GM23248 (cell line): ENCODE measurements around the gene RNF31. TPM values are rescaled to one million over a fixed set of nuclear protein-coding genes. Genes with fewer than 3 reads are reported as not detected.

ENCODE experiments used
- DNase-seq: peaks from one replicate; pipeline ENCODE4 v3.0.0-alpha.2; 2015
- H2AFZ ChIP-seq: fragments of 200-600 bp; sonication (generic); 2 replicates; pipeline ENCODE4 v1.6.1; 2016; ENCODE audit warnings: antibody characterized with exemption
- H3F3A ChIP-seq: fragments of 200-600 bp; sonication (generic); 2 replicates; pipeline ENCODE4 v1.6.1; 2016; ENCODE audit warnings: mild to moderate bottlenecking, antibody characterized with exemption, mixed run types; ENCODE audit not compliant: insufficient read depth
- H3K27ac ChIP-seq: fragments of 200-600 bp; sonication (generic); 2 replicates; pipeline ENCODE4 v1.5.1; 2016; ENCODE audit warnings: mild to moderate bottlenecking
- H3K27me3 ChIP-seq: fragments of 200-600 bp; sonication (generic); replicated peaks from 2 replicates; pipeline ENCODE4 v1.6.1; 2016; ENCODE audit warnings: mild to moderate bottlenecking; ENCODE audit not compliant: insufficient read depth
- H3K36me3 ChIP-seq: fragments of 200-600 bp; sonication (generic); 2 replicates; pipeline ENCODE4 v1.6.1; 2016; ENCODE audit warnings: low read depth, mild to moderate bottlenecking
- H3K4me1 ChIP-seq: fragments of 200-600 bp; sonication (generic); 2 replicates; pipeline ENCODE4 v1.6.1; 2016; ENCODE audit warnings: mild to moderate bottlenecking; ENCODE audit not compliant: insufficient read depth
- H3K4me2 ChIP-seq: fragments of 200-600 bp; sonication (generic); one replicate; pipeline ENCODE4 v1.6.1; 2016; ENCODE audit warnings: mild to moderate bottlenecking; ENCODE audit not compliant: unreplicated experiment
- H3K4me3 ChIP-seq: fragments of 200-600 bp; sonication (generic); 2 replicates; pipeline ENCODE4 v1.5.1; 2016; ENCODE audit warnings: mild to moderate bottlenecking
- H3K79me2 ChIP-seq: fragments of 200-600 bp; sonication (generic); 2 replicates; pipeline ENCODE4 v1.6.1; 2016; ENCODE audit warnings: mild to moderate bottlenecking; ENCODE audit not compliant: insufficient read depth
- H3K9ac ChIP-seq: fragments of 200-600 bp; sonication (generic); 2 replicates; pipeline ENCODE4 v1.6.1; 2016; ENCODE audit warnings: mild to moderate bottlenecking
- H3K9me2 ChIP-seq: fragments of 200-600 bp; sonication (generic); 2 replicates; pipeline ENCODE4 v1.6.1; 2016; ENCODE audit warnings: mixed run types, mild to moderate bottlenecking, moderate library complexity; ENCODE audit not compliant: insufficient read depth
- H3K9me3 ChIP-seq: fragments of 200-600 bp; sonication (generic); one replicate; pipeline ENCODE4 v1.6.1; 2017; ENCODE audit warnings: low read depth
- H4K20me1 ChIP-seq: fragments of 200-600 bp; sonication (generic); 2 replicates; pipeline ENCODE4 v1.6.0; 2016; ENCODE audit not compliant: insufficient read depth
- EZH2 ChIP-seq: fragments of 200-600 bp; sonication (generic); IDR thresholded peaks from 2 replicates; pipeline ENCODE4 v1.6.1; 2018; ENCODE audit warnings: antibody characterized with exemption, mild to moderate bottlenecking; ENCODE audit not compliant: insufficient read depth, poor library complexity, severe bottlenecking
- EZH2phosphoT487 ChIP-seq: fragments of 200-600 bp; sonication (generic); IDR thresholded peaks from 2 replicates; pipeline ENCODE4 v1.6.1; 2018; ENCODE audit warnings: antibody characterized with exemption, moderate library complexity, mild to moderate bottlenecking, low read depth; ENCODE audit not compliant: insufficient read depth
- WGBS, 2 experiments: methylation state at CpG; one replicate each; pipeline ENCODE4 v1.1.6; 2015 to 2017; ENCODE audit warnings: low lambda C conversion rate in 2 of 2, low coverage in 1 of 2; ENCODE audit errors: missing lambda C conversion rate in 2 of 2; 5-methylcytosine and 5-hydroxymethylcytosine counted together
- in situ Hi-C: fragments of 300-500 bp; cut with MboI; formaldehyde crosslinking; loops from 2 replicates; pipeline ENCODE4 v1.15.0; 2020
- polyA plus RNA-seq: library from polyadenylated mRNA; unstranded; fragments of >200 nt; fragmentation: Nextera tagmentation; extraction: Ambion mirVana; gene quantifications from 2 replicates; pipeline ENCODE4 v1.2.1, GENCODE V29; 2016
- total RNA-seq: library from RNA; depleted of rRNA; stranded (reverse); fragments of >200 nt; shearing (Covaris generic); gene quantifications from 2 replicates; pipeline ENCODE4 v1.2.3, GENCODE V29; 2014

The RNF31 gene
- total and polyA plus RNA-seq, 2 experiments from 2014 or later: 29.4 to 40.3 TPM

DNA sequence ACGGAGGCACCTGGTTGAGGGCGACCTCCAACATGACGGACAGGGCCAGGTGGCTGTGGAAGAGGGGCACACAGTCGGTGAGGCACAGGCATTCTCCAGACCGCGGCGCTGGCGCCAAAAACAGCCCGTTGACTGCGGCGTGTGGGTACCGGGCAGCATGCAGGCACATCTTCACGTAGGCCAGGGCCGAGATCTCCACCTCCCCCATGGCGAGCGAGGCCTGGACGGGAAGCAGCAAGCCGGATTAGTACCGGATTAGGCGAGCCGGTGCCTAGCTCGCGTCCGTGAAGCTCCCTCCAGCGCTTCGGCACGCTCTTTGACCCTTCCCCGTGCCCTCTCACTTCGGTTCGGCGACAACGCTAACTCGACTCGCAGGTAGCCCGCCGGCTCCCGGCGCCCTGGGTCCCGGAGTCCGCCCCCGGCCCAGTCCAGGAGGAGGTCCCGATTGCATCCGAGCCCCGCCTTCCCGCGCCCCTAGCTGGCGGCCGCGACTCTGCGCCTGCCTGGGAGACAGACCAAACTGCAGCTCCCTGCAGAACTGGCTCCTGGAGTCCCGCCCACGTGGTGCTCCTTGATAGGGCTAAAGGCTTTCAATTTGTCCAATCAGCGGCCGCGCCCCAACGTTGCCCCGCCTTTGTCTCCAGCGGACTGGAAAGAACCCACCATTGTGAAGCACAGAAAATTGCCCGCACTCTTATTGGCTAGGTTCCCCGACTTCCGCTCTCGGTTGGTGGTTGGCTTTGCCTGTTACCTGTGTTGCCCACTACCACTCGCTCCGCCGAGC is 6.0 kb upstream of the RNF31 start, which contains the start of gene EMC9:
EMC9 (minus strand) TSS at position 495 of the 784 bp plus-strand sequence; CDS start at position 208, 287 bp downstream.
- in situ Hi-C loops: no loop called here
- peaks cover 43% of the 10 kb centered on the region for H3K4me1 ChIP-seq
- no peaks in the 10 kb centered on the region for H3K9me3 ChIP-seq
- H3F3A ChIP-seq: peaks cover 41% of the 10 kb centered on the region
- peak within 1 kb of the TSS; percentile 95 for H3K4me2 ChIP-seq
- peaks cover 12% of the 10 kb centered on the region; the same call in 1 of the 2 replicates for H3K36me3 ChIP-seq
- H4K20me1 ChIP-seq: no peaks in the 10 kb centered on the region
- no peaks in the 10 kb centered on the region for H3K27me3 ChIP-seq
- H3K27ac ChIP-seq: peak within 1 kb of the TSS; percentile 64
- peak; percentile 100 for DNase-seq
- H3K79me2 ChIP-seq: peaks cover 63% of the 10 kb centered on the region
- TF ChIP-seq EZH2 (no peak), EZH2phosphoT487 (no peak)
- no peaks in the 10 kb centered on the region for H3K9me2 ChIP-seq
- WGBS, 2 experiments: 0 to 2% methylated on average over 59 to 65 of the region's 65 CpGs
- H2AFZ ChIP-seq: peak within 1 kb of the TSS; percentile 85
- H3K4me3 ChIP-seq: peak within 1 kb of the TSS; percentile 93
- H3K9ac ChIP-seq: peak within 1 kb of the TSS; percentile 81

DNA sequence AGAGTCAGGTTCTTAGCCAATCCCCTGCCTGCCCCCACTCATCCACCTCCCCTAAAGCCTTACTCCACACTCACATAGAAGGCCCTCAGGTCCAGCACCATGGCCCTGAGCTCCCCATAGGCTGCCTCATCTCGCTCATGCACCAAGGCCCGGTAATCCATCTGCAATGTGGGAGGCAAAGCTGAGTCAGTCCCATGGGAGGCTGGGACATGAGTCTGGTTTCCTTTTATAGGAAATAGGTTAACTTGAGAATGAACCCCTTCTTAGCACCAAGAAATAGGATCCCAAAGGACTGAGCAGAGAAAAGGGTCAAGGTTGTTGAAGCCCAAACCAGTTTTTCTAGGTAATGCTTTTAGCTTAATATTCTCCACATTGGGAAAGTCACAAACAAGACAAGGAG is 3.8 kb upstream of the RNF31 start:
- DNase-seq: peak; percentile 87
- H3K4me1 ChIP-seq: peaks cover 46% of the 10 kb centered on the region
- no peak overlapping the region for H2AFZ ChIP-seq
- peaks cover 55% of the 10 kb centered on the region for H3K79me2 ChIP-seq
- H3K4me2 ChIP-seq: peak overlapping the region; percentile 52
- H3K9ac ChIP-seq: no peak overlapping the region
- H3K9me2 ChIP-seq: no peaks in the 10 kb centered on the region
- H3K4me3 ChIP-seq: no peak overlapping the region
- no peaks in the 10 kb centered on the region for H4K20me1 ChIP-seq
- no peaks in the 10 kb centered on the region for H3K27me3 ChIP-seq
- H3K36me3 ChIP-seq: peaks cover 6% of the 10 kb centered on the region; the same call in 1 of the 2 replicates
- TF ChIP-seq EZH2phosphoT487 (no peak), EZH2 (no peak)
- peak overlapping the region; percentile 37 for H3K27ac ChIP-seq
- no peaks in the 10 kb centered on the region for H3K9me3 ChIP-seq
- in situ Hi-C loops: no loop called here
- WGBS, 2 experiments: 8 to 14% methylated on average over 2 of the region's 2 CpGs
- peaks cover 41% of the 10 kb centered on the region for H3F3A ChIP-seq

DNA sequence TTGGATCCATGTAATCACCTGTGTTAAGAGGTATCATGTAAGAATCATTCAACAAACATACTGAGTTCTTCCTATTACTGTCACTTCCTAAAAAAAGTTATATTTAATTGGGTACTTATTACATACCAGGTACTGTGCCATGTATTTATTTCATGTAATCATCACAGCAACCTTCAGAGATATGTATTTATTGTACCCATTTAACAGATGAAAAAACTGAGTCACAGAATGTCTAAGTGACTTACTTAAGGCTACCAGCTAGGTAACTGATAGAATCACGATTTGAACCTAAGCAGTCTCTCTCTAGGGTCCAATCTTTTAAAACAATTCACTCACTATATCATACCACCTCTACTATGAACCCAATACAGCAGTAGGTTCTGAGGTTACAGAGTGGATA is 2.8 kb upstream of the RNF31 start:
- WGBS, 2 experiments: 96 to 100% methylated on average over 1 of the region's 1 CpG
- in situ Hi-C loops: no loop called here
- Histone ChIP-seq H3K36me3 (peaks cover 4% of the 10 kb centered on the region; the same call in 1 of the 2 replicates), H3K9ac (no peak overlapping the region), H3K9me2 (no peaks in the 10 kb centered on the region), H3K79me2 (peaks cover 55% of the 10 kb centered on the region), H3K4me1 (peaks cover 44% of the 10 kb centered on the region), H3F3A (peaks cover 41% of the 10 kb centered on the region), H3K9me3 (no peaks in the 10 kb centered on the region), H3K4me3 (no peak overlapping the region), H4K20me1 (no peaks in the 10 kb centered on the region), H3K27me3 (no peaks in the 10 kb centered on the region), H3K4me2 (no peak overlapping the region), H3K27ac (no peak overlapping the region), H2AFZ (no peak overlapping the region)
- DNase-seq: no peak
- no peak for TF ChIP-seq EZH2phosphoT487
- TF ChIP-seq EZH2: no peak

DNA sequence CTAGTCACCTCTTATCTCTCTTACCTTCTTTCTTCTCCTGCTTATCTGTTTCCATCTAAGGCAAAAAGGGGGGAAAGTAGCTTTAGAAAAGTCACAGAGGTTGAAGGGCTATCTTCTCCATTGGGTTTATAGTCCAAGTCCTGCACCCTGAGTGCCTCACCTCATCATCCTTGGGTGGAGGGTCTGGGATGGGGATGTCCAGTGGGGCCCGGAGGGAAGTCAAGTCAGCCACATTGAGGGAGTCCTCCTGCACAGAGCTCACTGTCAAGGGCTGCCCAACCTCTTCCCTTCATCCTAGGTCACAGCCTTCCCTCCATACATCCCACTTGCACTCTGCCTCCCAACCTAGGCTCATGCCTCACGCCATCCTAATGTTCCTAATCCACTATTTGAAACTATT is 2.1 kb upstream of the RNF31 start:
- no peaks in the 10 kb centered on the region for H3K27me3 ChIP-seq
- peak overlapping the region; percentile 79; the same call in 1 of the 2 replicates for H3K27ac ChIP-seq
- H4K20me1 ChIP-seq: no peaks in the 10 kb centered on the region
- peaks cover 8% of the 10 kb centered on the region; the same call in 1 of the 2 replicates for H3K36me3 ChIP-seq
- peaks cover 37% of the 10 kb centered on the region for H3K4me1 ChIP-seq
- peak overlapping the region; percentile 80 for H3K9ac ChIP-seq
- no peaks in the 10 kb centered on the region for H3K9me3 ChIP-seq
- peak overlapping the region; percentile 84 for H3K4me3 ChIP-seq
- TF ChIP-seq EZH2phosphoT487: no peak
- TF ChIP-seq EZH2: no peak
- H3K79me2 ChIP-seq: peaks cover 55% of the 10 kb centered on the region
- peak overlapping the region; percentile 83 for H3K4me2 ChIP-seq
- H3K9me2 ChIP-seq: no peaks in the 10 kb centered on the region
- 81 to 88% methylated on average over 2 of the region's 2 CpGs for WGBS, 2 experiments
- H3F3A ChIP-seq: peaks cover 41% of the 10 kb centered on the region
- H2AFZ ChIP-seq: no peak overlapping the region
- in situ Hi-C loops: no loop called here
- no peak for DNase-seq
